Measurements from ENCODE around the gene TMC1. TPM values are rescaled to one million over a fixed set of nuclear protein-coding genes. Genes with fewer than 3 reads are reported as not detected.

Gene TMC1
- polyA plus RNA-seq, 3 donors from 2014 or later: not detected

DNA sequence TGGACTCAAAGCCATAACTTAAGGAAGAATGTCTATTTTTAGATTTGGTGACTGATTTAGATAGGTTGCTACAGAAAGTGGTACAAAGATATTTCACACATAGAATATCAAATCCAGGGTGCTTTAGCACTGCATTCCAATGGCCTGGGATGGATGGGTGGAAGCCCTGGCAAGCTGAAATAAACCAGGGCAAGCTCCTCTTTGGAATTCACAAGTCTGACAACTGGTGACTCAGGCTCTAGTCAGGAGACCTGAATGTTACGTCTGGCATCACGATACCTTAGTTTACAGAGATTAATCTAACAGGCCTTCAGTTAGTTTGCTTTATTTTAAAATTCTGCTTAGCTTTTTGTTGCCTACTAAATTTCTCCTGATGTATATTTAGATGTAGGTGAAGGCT is 144.0 kb downstream of the TMC1 start:
- Mint-ChIP-seq H3K4me3 (no peak overlapping the region), H3K27ac (no peak overlapping the region), H3K4me1 (no peaks in the 10 kb centered on the region), H3K9me3 (peaks cover 0 to 2% (median 0%) of the 10 kb centered on the region in 6 donors), H3K27me3 (ENCODE audit: low read depth in 3 of 3) (peaks cover 0 to 2% (median 0%) of the 10 kb centered on the region in 3 donors), H3K36me3 (no peaks in the 10 kb centered on the region)
- no peak for DNase-seq

DNA sequence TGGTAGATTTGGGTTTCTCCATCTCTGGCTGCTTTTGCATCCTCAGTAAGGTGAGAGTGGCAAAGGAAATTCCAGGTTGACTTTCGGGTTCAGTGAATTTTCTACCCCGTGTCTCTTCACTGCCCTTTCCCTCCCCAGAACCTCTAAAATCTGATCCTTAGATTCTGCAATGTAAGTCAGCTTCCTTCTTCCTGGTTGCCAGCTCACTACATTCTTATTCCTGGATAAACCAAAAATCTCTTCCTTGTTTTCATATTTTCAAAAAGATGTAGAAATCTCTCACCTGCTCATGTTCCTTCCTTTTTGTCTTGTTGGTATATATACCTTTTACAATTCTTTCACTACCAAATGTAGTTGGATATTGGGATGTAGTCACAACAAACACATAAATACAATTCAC is 145.8 kb downstream of the TMC1 start:
- Mint-ChIP-seq H3K27ac (no peak overlapping the region), H3K4me3 (no peak overlapping the region), H3K4me1 (no peaks in the 10 kb centered on the region), H3K9me3 (peaks cover 0 to 2% (median 0%) of the 10 kb centered on the region in 6 donors), H3K27me3 (ENCODE audit: low read depth in 3 of 3) (peaks cover 0 to 8% (median 0%) of the 10 kb centered on the region in 3 donors), H3K36me3 (no peaks in the 10 kb centered on the region)
- DNase-seq: no peak

DNA sequence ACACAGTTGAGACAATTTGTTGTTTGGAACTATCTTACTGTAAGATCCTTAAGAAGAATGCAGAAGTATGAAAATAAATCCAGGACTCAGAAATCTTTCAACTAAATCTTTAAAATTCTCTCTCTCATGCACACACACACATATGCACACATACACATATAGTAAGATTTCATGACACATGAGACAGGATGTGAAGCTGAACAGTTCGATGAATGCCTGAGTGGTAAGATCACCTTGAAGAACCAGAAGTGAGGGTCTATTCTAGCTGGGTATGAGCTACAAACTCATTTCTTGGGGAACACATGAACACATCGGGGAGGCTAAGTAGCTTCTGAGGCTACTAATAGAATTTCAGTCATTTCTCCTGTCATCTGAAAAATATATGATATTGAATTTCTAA is 153.6 kb downstream of the TMC1 start:
- no peaks in the 10 kb centered on the region for H3K36me3 Mint-ChIP-seq
- H3K9me3 Mint-ChIP-seq: no peaks in the 10 kb centered on the region
- no peaks in the 10 kb centered on the region for H3K4me1 Mint-ChIP-seq
- H3K27me3 Mint-ChIP-seq (ENCODE audit: low read depth in 3 of 3): peaks cover 0 to 8% (median 1%) of the 10 kb centered on the region in 3 donors
- H3K27ac Mint-ChIP-seq: no peak overlapping the region
- no peak for DNase-seq
- H3K4me3 Mint-ChIP-seq: no peak overlapping the region

DNA sequence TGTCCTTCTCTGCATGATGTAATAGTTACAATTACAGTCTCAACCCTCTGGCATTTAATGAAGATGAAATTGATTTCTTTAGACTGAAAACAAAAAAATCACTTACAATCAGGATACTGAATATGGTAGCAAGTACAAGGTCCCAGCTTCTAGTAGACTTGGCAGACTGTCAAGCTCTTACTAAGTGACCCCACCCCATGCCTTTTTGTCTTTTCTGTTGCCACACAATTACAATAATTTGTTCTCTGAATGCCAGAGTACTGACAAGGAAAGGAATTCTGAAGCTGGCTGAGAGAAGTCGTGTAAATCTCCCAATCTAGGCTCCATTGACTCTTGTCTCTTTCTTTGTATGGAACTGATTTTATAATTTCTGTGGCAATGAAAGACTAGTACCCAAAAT is 154.2 kb downstream of the TMC1 start:
- no peak for DNase-seq
- Mint-ChIP-seq H3K36me3 (no peaks in the 10 kb centered on the region), H3K27ac (no peak overlapping the region), H3K27me3 (ENCODE audit: low read depth in 3 of 3) (peaks cover 0 to 10% (median 1%) of the 10 kb centered on the region in 3 donors), H3K4me3 (no peak overlapping the region), H3K9me3 (no peaks in the 10 kb centered on the region), H3K4me1 (no peaks in the 10 kb centered on the region)

DNA sequence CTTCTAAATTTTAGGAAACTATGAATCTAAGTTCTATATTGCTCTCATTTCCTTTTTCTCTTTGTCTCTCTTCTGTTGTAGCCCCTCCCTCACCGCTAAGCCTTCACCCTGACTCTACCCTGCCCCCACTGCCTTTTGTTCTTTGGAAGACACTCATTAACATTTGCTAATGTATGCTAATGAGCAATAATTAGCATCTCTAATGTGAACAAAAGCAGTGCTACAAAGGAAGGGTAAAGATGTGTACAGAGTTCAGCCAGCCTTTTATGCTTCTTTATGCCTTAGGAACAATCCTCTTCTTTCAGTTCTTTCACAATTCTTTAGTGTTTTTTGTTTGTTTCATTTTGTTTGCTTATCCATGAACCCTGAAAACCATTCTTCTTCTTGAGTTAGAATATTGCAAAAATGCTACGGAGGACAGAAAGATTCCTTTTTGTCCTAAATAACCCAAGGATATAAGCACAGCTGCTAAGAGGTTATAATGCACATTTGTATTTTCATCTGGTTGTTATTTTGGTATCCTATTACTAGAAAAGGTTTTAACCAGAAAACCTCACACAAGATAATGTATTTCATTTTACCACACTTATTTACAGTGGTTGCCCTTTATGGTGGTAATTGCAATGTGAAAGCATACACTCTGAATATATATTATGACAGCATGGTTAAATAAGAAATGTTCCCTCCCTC is 159.3 kb downstream of the TMC1 start:
- H3K4me3 Mint-ChIP-seq: no peak overlapping the region
- H3K27ac Mint-ChIP-seq: no peak overlapping the region
- no peaks in the 10 kb centered on the region for H3K4me1 Mint-ChIP-seq
- DNase-seq: no peak
- H3K27me3 Mint-ChIP-seq (ENCODE audit: low read depth in 3 of 3): peaks cover 0 to 4% (median 1%) of the 10 kb centered on the region in 3 donors
- H3K9me3 Mint-ChIP-seq: no peaks in the 10 kb centered on the region
- no peaks in the 10 kb centered on the region for H3K36me3 Mint-ChIP-seq

DNA sequence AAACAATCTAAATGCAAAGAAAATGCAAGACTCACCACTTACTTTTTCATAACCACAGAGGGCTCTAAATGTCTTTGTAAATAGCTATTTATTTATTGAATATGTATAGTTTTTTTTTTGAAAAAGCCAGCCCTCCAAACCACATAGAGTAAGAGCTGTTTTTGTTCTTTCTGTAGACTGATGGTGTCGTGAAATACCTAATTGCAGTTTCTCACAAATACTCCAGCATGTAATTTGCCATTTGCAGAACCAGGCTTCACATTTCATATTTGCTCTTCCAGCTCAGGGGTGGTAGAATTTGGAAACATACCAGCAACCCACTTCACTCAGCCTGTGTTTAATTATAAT is 159.8 kb downstream of the TMC1 start:
- Mint-ChIP-seq H3K4me3 (no peak overlapping the region), H3K9me3 (no peaks in the 10 kb centered on the region), H3K4me1 (no peaks in the 10 kb centered on the region), H3K36me3 (no peaks in the 10 kb centered on the region), H3K27me3 (ENCODE audit: low read depth in 3 of 3) (peaks cover 0 to 8% (median 1%) of the 10 kb centered on the region in 3 donors), H3K27ac (no peak overlapping the region)
- DNase-seq: no peak

DNA sequence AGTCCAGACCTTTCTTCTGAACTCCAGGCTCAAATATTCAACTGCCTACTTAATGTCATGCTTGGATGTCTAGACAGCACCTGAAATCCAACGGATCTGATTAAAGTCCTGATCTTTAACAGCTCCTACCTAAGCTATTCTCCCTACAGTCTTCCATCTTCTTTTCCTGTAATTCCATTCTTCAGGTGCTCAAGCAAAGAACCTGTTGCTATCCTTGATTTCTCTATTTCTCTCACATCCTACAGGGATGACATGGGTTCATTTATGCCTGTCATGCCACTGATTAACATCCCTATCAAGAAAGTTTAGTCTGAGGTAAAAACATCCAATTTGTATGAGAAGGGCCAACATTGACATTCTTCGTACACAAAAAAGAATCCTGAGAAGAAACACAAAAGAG is 163.2 kb downstream of the TMC1 start:
- Mint-ChIP-seq H3K27ac (no peak overlapping the region), H3K4me1 (no peaks in the 10 kb centered on the region), H3K9me3 (no peaks in the 10 kb centered on the region), H3K27me3 (ENCODE audit: low read depth in 3 of 3) (peaks cover 0 to 6% (median 0%) of the 10 kb centered on the region in 3 donors), H3K36me3 (no peaks in the 10 kb centered on the region), H3K4me3 (no peak overlapping the region)
- no peak for DNase-seq

DNA sequence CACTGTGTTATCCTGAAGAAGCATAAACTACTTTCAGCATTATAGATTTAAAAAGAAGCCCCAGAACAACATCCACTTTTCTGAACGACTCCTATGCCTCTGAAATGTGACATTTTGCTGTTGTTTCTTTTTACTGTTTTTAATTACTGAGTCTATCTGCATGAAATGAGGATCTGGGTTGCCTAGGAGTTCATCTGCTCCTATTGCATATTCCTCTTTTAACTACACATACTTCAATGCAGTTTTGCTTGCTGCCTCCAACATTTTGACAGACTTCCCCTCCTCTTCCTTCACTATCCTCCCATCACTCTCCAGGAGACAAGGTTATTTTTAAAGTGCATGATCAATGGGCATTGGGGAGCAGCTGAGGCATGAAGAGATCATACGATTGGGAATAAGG is 164.5 kb downstream of the TMC1 start:
- Mint-ChIP-seq H3K4me1 (no peaks in the 10 kb centered on the region), H3K27me3 (ENCODE audit: low read depth in 3 of 3) (peaks cover 0 to 4% (median 0%) of the 10 kb centered on the region in 3 donors), H3K36me3 (no peaks in the 10 kb centered on the region), H3K9me3 (no peaks in the 10 kb centered on the region), H3K4me3 (no peak overlapping the region), H3K27ac (no peak overlapping the region)
- DNase-seq: no peak

DNA sequence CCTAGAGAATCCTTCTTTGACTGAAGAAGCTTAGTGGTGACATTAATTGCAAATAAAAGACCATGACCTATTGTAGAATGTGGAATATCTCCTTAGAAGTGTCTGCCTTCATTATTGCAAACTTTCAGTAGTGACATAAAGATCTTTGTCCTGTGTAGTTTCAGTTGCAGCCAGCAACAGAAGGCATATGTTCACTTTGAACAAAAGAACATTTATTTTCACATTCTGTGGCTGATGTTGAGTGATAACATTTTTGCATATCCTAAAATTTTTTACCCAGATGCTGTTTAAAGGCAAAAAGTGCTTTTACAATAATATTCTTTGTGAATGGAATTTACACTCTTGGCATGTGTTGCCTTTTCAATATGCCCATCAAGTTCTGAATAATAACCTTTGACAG is 165.9 kb downstream of the TMC1 start:
- Mint-ChIP-seq H3K9me3 (peaks cover 0 to 3% (median 0%) of the 10 kb centered on the region in 6 donors), H3K4me3 (no peak overlapping the region), H3K4me1 (no peaks in the 10 kb centered on the region), H3K36me3 (no peaks in the 10 kb centered on the region), H3K27me3 (ENCODE audit: low read depth in 3 of 3) (peaks cover 0 to 4% (median 2%) of the 10 kb centered on the region in 3 donors), H3K27ac (no peak overlapping the region)
- no peak for DNase-seq

DNA sequence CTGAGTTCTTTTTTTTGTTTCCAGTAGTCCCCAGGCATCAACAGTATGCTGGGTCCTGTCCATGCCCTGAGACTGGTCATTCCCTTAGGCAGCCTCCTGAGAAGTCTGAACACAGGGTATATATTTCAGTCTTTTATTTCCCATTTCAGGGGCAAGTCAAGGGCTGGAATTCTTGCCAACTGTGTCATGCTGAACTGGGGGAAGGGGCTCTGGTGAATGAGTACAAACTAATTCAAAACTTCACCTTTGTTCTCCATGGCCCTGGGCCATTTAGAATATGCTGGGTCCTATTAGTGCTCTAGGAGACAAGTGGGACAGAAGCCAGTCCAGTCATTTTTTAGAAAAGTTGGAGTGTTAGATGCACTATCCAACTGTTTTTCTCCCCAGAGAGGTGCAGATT is 170.3 kb downstream of the TMC1 start:
- Mint-ChIP-seq H3K9me3 (peaks cover 0 to 3% (median 0%) of the 10 kb centered on the region in 6 donors), H3K27ac (no peak overlapping the region), H3K4me3 (no peak overlapping the region), H3K27me3 (ENCODE audit: low read depth in 3 of 3) (peaks cover 0 to 2% (median 2%) of the 10 kb centered on the region in 3 donors), H3K36me3 (no peaks in the 10 kb centered on the region), H3K4me1 (no peaks in the 10 kb centered on the region)
- DNase-seq: no peak

DNA sequence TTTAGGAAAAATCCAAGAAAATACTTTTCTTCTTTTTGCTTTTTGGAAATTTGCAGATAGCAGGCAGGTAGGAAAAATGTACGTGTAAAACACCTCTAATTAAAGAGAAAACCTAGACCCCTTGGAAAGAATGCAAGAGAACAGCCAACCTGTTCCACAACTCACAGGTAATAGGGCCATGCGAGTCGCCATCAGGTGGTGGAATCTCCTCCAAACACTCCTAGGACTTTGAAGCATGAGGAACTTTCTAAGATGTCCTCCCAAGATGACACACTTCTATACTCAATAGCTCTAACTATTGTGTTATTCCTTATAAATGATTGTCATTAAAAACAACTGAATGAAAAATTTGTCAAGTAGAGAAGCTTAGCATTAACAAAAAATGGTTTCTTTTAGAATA is 174.0 kb downstream of the TMC1 start:
- no peaks in the 10 kb centered on the region for H3K4me1 Mint-ChIP-seq
- H3K36me3 Mint-ChIP-seq: no peaks in the 10 kb centered on the region
- no peak overlapping the region for H3K27ac Mint-ChIP-seq
- H3K9me3 Mint-ChIP-seq: peaks cover 0 to 7% (median 0%) of the 10 kb centered on the region in 6 donors
- H3K27me3 Mint-ChIP-seq (ENCODE audit: low read depth in 3 of 3): peaks cover 0 to 2% (median 2%) of the 10 kb centered on the region in 3 donors
- H3K4me3 Mint-ChIP-seq: no peak overlapping the region
- no peak for DNase-seq

DNA sequence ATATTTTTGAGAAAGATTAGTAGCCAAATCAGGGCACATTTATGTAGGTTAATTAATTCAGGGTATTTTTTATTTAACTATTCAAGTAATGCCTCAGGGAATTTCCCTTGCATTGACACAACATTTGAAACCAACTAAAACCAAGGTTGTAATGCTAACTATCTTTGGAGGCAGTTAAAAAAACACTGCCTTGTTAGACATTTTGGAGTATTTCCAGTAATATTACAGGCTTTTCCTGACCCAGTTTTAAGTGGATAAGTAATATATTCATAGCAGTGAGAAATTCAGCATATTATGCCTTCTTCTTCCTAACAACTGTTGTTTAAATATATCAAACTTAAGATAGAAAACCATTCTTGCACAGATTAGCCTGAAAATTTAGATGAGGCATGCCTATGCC is 175.1 kb downstream of the TMC1 start:
- no peaks in the 10 kb centered on the region for H3K36me3 Mint-ChIP-seq
- no peaks in the 10 kb centered on the region for H3K4me1 Mint-ChIP-seq
- no peak overlapping the region for H3K27ac Mint-ChIP-seq
- H3K27me3 Mint-ChIP-seq (ENCODE audit: low read depth in 3 of 3): peaks cover 0 to 2% (median under 1%) of the 10 kb centered on the region in 3 donors
- peaks cover 0 to 4% (median 0%) of the 10 kb centered on the region in 6 donors for H3K9me3 Mint-ChIP-seq
- H3K4me3 Mint-ChIP-seq: no peak overlapping the region
- DNase-seq: no peak

DNA sequence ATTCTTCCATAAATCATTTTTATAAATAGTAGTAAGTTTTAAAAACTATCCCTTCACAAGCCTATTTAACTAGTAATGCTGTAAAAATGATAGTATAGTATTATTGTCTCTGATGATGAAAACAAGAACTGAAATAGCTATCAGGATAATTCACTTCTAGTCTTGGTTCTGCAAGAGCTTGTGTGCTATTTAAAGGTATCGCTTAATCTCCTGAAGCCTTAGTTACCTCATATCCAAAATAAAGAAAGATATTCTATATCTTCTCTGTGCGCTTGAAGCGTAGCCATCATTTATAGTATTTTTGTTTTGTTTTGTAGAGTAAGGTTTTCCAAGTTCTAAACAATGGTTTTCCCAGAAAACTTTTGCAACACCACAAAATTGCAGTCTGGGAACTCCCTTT is 180.1 kb downstream of the TMC1 start:
- Mint-ChIP-seq H3K27ac (no peak overlapping the region), H3K4me3 (no peak overlapping the region), H3K27me3 (ENCODE audit: low read depth in 3 of 3) (peaks cover 0 to 3% (median 0%) of the 10 kb centered on the region in 3 donors), H3K9me3 (peaks cover 0 to 4% (median 0%) of the 10 kb centered on the region in 6 donors), H3K4me1 (no peaks in the 10 kb centered on the region), H3K36me3 (no peaks in the 10 kb centered on the region)
- no peak for DNase-seq

DNA sequence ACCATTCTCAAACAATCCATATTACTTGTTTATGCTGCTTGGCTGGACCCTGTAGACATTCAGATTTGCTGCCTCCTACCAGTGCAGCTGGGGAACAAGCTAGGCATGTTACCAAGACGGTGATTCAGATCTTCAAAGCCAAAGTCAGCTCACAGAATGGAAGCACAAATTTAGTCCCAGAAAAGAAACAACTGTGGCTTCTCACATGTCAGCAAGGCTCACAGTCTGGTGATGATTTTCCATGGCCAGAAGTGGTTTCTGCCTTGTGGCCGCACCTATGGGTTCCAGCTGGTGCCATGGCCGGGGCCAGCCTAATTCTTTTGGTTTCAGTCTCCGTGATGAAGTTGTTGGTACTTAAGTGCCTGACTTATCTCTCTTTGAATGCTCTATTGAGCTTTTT is 182.2 kb downstream of the TMC1 start:
- H3K36me3 Mint-ChIP-seq: no peaks in the 10 kb centered on the region
- peaks cover 0 to 3% (median 0%) of the 10 kb centered on the region in 6 donors for H3K9me3 Mint-ChIP-seq
- no peak overlapping the region for H3K4me3 Mint-ChIP-seq
- H3K27me3 Mint-ChIP-seq (ENCODE audit: low read depth in 3 of 3): peaks cover 0 to 7% (median 0%) of the 10 kb centered on the region in 3 donors
- DNase-seq: no peak
- H3K27ac Mint-ChIP-seq: no peak overlapping the region
- no peaks in the 10 kb centered on the region for H3K4me1 Mint-ChIP-seq
